HepG2 (cell line): Measurements from ENCODE around the gene NSUN6. TPM values are rescaled to one million over a fixed set of nuclear protein-coding genes. Genes with fewer than 3 reads are reported as not detected.

ENCODE experiments used
- CBFB ChIP-seq: sonication (generic); formaldehyde crosslinking; IDR thresholded peaks from 2 replicates; pipeline ENCODE4 v1.4.0; 2020; ENCODE audit warnings: missing genetic modification reagents
- CBX5 ChIP-seq: sonication (generic); formaldehyde crosslinking; IDR thresholded peaks from 2 replicates; pipeline ENCODE4 v1.4.0; 2020; ENCODE audit warnings: missing genetic modification reagents, borderline replicate concordance
- CEBPG ChIP-seq: IDR thresholded peaks from 2 replicates; pipeline ENCODE4 v1.6.1; 2016
- FOXA3 ChIP-seq: IDR thresholded peaks from 2 replicates; pipeline ENCODE4 v1.6.1; 2016; ENCODE audit warnings: missing genetic modification reagents, missing compliant biosample characterization
- GATAD1 ChIP-seq: IDR thresholded peaks from 2 replicates; pipeline ENCODE4 v1.6.1; 2016; ENCODE audit warnings: missing genetic modification reagents, missing compliant biosample characterization
- GPN1 ChIP-seq: sonication (generic); formaldehyde crosslinking; IDR thresholded peaks from 2 replicates; pipeline ENCODE4 v1.5.1; 2020; ENCODE audit warnings: missing genetic modification reagents, borderline replicate concordance
- MTF2 ChIP-seq: sonication (generic); formaldehyde crosslinking; IDR thresholded peaks from 2 replicates; pipeline ENCODE4 v1.5.0; 2020; ENCODE audit warnings: missing genetic modification reagents, borderline replicate concordance
- PCBP1 ChIP-seq: fragments of 200-400 bp; formaldehyde crosslinking; IDR thresholded peaks from 2 replicates; pipeline ENCODE4 v1.6.1; 2017; ENCODE audit warnings: mild to moderate bottlenecking, low read depth, low read length, borderline replicate concordance
- SMARCC2 ChIP-seq: fragments of 450-650 bp; IDR thresholded peaks from 2 replicates; pipeline ENCODE4 v1.6.1; 2017; ENCODE audit warnings: antibody characterized with exemption, mild to moderate bottlenecking
- ZMAT3 ChIP-seq: sonication (generic); formaldehyde crosslinking; conservative IDR thresholded peaks from 2 replicates; pipeline ENCODE4 v1.7.0; 2021; ENCODE audit warnings: missing genetic modification reagents
- ZNF124 ChIP-seq: sonication (generic); formaldehyde crosslinking; IDR thresholded peaks from 2 replicates; pipeline ENCODE4 v1.4.0; 2020; ENCODE audit warnings: missing genetic modification reagents
- ZNF430 ChIP-seq: sonication (generic); formaldehyde crosslinking; IDR thresholded peaks from 2 replicates; pipeline ENCODE4 v1.9.0; 2021; ENCODE audit warnings: mild to moderate bottlenecking, missing genetic modification reagents
- ZNF619 ChIP-seq: sonication (generic); formaldehyde crosslinking; IDR thresholded peaks from 2 replicates; pipeline ENCODE4 v1.4.0; 2020; ENCODE audit warnings: mild to moderate bottlenecking, missing genetic modification reagents
- ZNF75D ChIP-seq: sonication (generic); formaldehyde crosslinking; IDR thresholded peaks from 2 replicates; pipeline ENCODE4 v1.8.1; 2023; ENCODE audit warnings: missing genetic modification reagents, mild to moderate bottlenecking, borderline replicate concordance
- polyA plus RNA-seq, 8 experiments: library from polyadenylated mRNA; depleted of rRNA in 3 of 8; stranded (reverse) in 7 of 8; unstranded in 1 of 8; fragments of >200 nt; fragmentation: Illumina TruSeq in 4 of 8; extraction: Trizol in 4 of 8; gene quantifications; 2 replicates each; pipeline versions ENCODE4 v1.2.1 to v1.2.3, GENCODE V29; 2011 to 2016; ENCODE audit warnings: low read depth in 4 of 8, missing spikeins in 1 of 8, mixed read lengths in 1 of 8; ENCODE audit not compliant: insufficient read depth in 1 of 8
- total RNA-seq, 5 experiments: library from RNA; depleted of rRNA; stranded (reverse); fragments of >200 nt; fragmentation: Illumina TruSeq; extraction: Trizol; gene quantifications; 2 replicates each; pipeline ENCODE4 v1.2.3, GENCODE V29; 2016; ENCODE audit warnings: low read depth in 1 of 5
- TF ChIP-seq, protein P1 (sequence below), 2 experiments: sonication (generic) in 1 of 2; formaldehyde crosslinking in 1 of 2; IDR thresholded peaks; 2 replicates each; pipeline versions ENCODE4 v1.5.1 to v1.6.1; 2011 to 2020; ENCODE audit warnings: borderline replicate concordance in 1 of 2, low read depth in 1 of 2, low read length in 1 of 2, mild to moderate bottlenecking in 1 of 2, missing genetic modification reagents in 1 of 2, moderate library complexity in 1 of 2
- TF ChIP-seq, protein P2 (sequence below): sonication (generic); formaldehyde crosslinking; IDR thresholded peaks from 2 replicates; pipeline ENCODE4 v1.5.0; 2020; ENCODE audit warnings: missing genetic modification reagents
- TF ChIP-seq, protein P3 (sequence below): sonication (generic); formaldehyde crosslinking; IDR thresholded peaks from 2 replicates; pipeline ENCODE4 v1.9.0; 2021; ENCODE audit warnings: mild to moderate bottlenecking, missing genetic modification reagents
- TF ChIP-seq, protein P4 (sequence below): sonication (generic); formaldehyde crosslinking; IDR thresholded peaks from 2 replicates; pipeline ENCODE4 v1.4.0; 2020; ENCODE audit warnings: missing genetic modification reagents

NSUN6 gene
- total and polyA plus RNA-seq, 2 of the 13 experiments (the other 11 are each of a cell fraction or from before 2014, with no cell fraction given), result 17.2 to 19.3 TPM

DNA sequence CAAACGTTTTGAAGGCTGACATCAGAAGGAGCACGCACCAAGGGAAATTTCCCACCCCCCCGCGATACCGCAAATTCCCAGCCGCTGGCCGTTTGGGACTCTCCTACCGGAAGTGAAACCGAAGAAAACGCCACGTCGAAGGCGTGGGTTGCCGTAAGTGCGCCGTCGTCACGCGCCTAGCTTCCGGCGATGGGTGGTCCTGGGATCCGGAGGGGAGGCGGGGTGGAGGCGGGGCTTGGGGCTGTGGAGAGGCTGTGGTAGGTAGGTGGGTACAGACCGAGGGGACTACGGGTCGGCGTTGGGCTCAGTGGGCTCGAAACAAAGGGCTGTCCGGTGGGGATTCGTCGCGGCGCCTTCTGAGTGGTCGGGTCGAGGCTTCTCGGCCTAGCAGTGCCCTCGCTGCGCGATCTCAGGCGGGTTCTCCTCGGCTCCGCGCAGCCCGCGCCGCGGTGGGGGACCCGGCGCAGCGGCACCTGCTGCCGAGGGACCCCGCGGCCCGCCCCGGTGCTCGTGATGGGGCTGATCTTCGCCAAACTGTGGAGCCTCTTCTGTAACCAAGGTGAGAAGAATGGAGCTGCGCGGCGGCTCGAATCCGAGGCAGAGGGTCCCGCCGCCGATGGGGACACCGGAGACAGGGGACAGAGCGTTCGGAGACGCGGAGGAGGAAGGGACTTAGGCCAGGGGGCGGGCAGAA, 7.9 kb upstream of the NSUN6 start, which contains the start of gene ARL5B (continued):
- TF ChIP-seq, protein P1, sequence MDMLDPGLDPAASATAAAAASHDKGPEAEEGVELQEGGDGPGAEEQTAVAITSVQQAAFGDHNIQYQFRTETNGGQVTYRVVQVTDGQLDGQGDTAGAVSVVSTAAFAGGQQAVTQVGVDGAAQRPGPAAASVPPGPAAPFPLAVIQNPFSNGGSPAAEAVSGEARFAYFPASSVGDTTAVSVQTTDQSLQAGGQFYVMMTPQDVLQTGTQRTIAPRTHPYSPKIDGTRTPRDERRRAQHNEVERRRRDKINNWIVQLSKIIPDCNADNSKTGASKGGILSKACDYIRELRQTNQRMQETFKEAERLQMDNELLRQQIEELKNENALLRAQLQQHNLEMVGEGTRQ (IDR thresholded peaks at IDR 0.05; ENCODE audit: low read depth, low read length), result no peak
- TF ChIP-seq, protein P1 (CRISPR knock-in tag; IDR thresholded peaks at IDR 0.05; ENCODE audit: borderline replicate concordance), result no peak
- peak; percentile 56 for TF ChIP-seq ZMAT3
- TF ChIP-seq GATAD1 (CRISPR knock-in tag), result peak; percentile 88
- TF ChIP-seq, protein P2, sequence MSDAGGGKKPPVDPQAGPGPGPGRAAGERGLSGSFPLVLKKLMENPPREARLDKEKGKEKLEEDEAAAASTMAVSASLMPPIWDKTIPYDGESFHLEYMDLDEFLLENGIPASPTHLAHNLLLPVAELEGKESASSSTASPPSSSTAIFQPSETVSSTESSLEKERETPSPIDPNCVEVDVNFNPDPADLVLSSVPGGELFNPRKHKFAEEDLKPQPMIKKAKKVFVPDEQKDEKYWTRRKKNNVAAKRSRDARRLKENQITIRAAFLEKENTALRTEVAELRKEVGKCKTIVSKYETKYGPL, result no peak
- peak; percentile 42; the same call in 1 of the 2 replicates for TF ChIP-seq CBX5 (CRISPR knock-in tag)
- no peak for TF ChIP-seq ZNF124 (CRISPR knock-in tag)
- no peak for TF ChIP-seq MTF2
- TF ChIP-seq, protein P3, sequence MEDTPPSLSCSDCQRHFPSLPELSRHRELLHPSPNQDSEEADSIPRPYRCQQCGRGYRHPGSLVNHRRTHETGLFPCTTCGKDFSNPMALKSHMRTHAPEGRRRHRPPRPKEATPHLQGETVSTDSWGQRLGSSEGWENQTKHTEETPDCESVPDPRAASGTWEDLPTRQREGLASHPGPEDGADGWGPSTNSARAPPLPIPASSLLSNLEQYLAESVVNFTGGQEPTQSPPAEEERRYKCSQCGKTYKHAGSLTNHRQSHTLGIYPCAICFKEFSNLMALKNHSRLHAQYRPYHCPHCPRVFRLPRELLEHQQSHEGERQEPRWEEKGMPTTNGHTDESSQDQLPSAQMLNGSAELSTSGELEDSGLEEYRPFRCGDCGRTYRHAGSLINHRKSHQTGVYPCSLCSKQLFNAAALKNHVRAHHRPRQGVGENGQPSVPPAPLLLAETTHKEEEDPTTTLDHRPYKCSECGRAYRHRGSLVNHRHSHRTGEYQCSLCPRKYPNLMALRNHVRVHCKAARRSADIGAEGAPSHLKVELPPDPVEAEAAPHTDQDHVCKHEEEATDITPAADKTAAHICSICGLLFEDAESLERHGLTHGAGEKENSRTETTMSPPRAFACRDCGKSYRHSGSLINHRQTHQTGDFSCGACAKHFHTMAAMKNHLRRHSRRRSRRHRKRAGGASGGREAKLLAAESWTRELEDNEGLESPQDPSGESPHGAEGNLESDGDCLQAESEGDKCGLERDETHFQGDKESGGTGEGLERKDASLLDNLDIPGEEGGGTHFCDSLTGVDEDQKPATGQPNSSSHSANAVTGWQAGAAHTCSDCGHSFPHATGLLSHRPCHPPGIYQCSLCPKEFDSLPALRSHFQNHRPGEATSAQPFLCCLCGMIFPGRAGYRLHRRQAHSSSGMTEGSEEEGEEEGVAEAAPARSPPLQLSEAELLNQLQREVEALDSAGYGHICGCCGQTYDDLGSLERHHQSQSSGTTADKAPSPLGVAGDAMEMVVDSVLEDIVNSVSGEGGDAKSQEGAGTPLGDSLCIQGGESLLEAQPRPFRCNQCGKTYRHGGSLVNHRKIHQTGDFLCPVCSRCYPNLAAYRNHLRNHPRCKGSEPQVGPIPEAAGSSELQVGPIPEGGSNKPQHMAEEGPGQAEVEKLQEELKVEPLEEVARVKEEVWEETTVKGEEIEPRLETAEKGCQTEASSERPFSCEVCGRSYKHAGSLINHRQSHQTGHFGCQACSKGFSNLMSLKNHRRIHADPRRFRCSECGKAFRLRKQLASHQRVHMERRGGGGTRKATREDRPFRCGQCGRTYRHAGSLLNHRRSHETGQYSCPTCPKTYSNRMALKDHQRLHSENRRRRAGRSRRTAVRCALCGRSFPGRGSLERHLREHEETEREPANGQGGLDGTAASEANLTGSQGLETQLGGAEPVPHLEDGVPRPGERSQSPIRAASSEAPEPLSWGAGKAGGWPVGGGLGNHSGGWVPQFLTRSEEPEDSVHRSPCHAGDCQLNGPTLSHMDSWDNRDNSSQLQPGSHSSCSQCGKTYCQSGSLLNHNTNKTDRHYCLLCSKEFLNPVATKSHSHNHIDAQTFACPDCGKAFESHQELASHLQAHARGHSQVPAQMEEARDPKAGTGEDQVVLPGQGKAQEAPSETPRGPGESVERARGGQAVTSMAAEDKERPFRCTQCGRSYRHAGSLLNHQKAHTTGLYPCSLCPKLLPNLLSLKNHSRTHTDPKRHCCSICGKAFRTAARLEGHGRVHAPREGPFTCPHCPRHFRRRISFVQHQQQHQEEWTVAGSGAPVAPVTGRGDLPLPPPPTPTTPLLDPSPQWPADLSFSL (CRISPR knock-in tag), result no peak
- TF ChIP-seq CBFB, result peak; percentile 79
- TF ChIP-seq FOXA3 (CRISPR knock-in tag), result peak; percentile 44
- peak; percentile 23; the same call in 1 of the 2 replicates for TF ChIP-seq ZNF619
- TF ChIP-seq ZNF430 (CRISPR knock-in tag), result 0 out of 2 replicates have a peak, but pooled peaks have one; percentile 20
- TF ChIP-seq CEBPG (CRISPR knock-in tag), result peak; percentile 45; the same call in 1 of the 2 replicates
- TF ChIP-seq SMARCC2, result no peak
- no peak for TF ChIP-seq GPN1 (CRISPR knock-in tag)
- TF ChIP-seq, protein P4, sequence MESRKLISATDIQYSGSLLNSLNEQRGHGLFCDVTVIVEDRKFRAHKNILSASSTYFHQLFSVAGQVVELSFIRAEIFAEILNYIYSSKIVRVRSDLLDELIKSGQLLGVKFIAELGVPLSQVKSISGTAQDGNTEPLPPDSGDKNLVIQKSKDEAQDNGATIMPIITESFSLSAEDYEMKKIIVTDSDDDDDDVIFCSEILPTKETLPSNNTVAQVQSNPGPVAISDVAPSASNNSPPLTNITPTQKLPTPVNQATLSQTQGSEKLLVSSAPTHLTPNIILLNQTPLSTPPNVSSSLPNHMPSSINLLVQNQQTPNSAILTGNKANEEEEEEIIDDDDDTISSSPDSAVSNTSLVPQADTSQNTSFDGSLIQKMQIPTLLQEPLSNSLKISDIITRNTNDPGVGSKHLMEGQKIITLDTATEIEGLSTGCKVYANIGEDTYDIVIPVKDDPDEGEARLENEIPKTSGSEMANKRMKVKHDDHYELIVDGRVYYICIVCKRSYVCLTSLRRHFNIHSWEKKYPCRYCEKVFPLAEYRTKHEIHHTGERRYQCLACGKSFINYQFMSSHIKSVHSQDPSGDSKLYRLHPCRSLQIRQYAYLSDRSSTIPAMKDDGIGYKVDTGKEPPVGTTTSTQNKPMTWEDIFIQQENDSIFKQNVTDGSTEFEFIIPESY (CRISPR knock-in tag), result no peak
- TF ChIP-seq PCBP1, result no peak
- TF ChIP-seq ZNF75D (CRISPR knock-in tag), result no peak
